22Rv1 (cell line): ENCODE measurements around the gene SDK1.

Source experiments
- CTCF ChIP-seq: fragments of 450-650 bp; IDR thresholded peaks from 2 replicates; pipeline ENCODE4 v1.5.1; 2017; ENCODE audit warnings: mild to moderate bottlenecking
- ZFX ChIP-seq: fragments of 450-650 bp; IDR thresholded peaks from 2 replicates; pipeline ENCODE4 v1.6.1; 2017; ENCODE audit warnings: antibody characterized with exemption, borderline replicate concordance

- no peak for TF ChIP-seq CTCF
- TF ChIP-seq ZFX, result no peak
These were observed 431.4 kb downstream of the SDK1 start for GRCh38 chr7:3732395-3733005.
